HepG2 (cell line): ENCODE results near the gene MTA3. TPM values are rescaled to one million over a fixed set of nuclear protein-coding genes. Genes with fewer than 3 reads are reported as not detected.

Experiments
- ATAC-seq: fragments of 200-7000 bp; cut with Tn5 transposase; 3 replicates; pipeline ENCODE4 v1.9.1; 2020; ENCODE audit warnings: mild to moderate bottlenecking, moderate library complexity
- BruUV-seq: library from RNA; stranded (reverse); fragments of 400-500 nt; replicated peaks from 2 replicates; lab custom pipeline; 2021; lab: Mats Ljungman, UMichigan
- CTCF ChIA-PET: fragments of 300-600 bp; formaldehyde crosslinking; extraction: SDS; loops from one replicate; lab custom pipeline; 2021; ENCODE audit warnings: low total read pairs, inconsistent platforms, low intra/inter-chr PET ratio; lab: Yijun Ruan, JAX
- POLR2A ChIA-PET: fragments of 350-600 bp; sonication (Branson Sonifier 250); formaldehyde crosslinking; loops from one replicate; lab custom pipeline; 2020; ENCODE audit warnings: antibody characterized with exemption, inconsistent platforms; lab: Yijun Ruan, JAX
- DNase-seq: peaks from one replicate; pipeline ENCODE4 v3.0.0-alpha.2; 2015; ENCODE audit warnings: low spot score
- FAIRE-seq: peaks from 3 replicates; lab custom pipeline; 2011; peaks lifted over from hg19 to GRCh38; lab: Jason Lieb, UNC
- H2AFZ ChIP-seq: one replicate; pipeline ENCODE4 v1.6.1; 2011; ENCODE audit warnings: low read length, inconsistent platforms
- H3K27ac ChIP-seq: fragments of 300-600 bp; 3 replicates; pipeline ENCODE4 v1.8.0; 2011; ENCODE audit warnings: mixed run types, mild to moderate bottlenecking, mixed read lengths, low read length, inconsistent platforms; ENCODE audit not compliant: insufficient read depth; ENCODE audit errors: extremely low read length
- H3K27me3 ChIP-seq, 2 experiments: fragments of 200-600 bp in 1 of 2; 2 replicates in 1 of 2; 3 replicates in 1 of 2; pipeline versions ENCODE4 v1.6.0 to v1.8.0; 2011; ENCODE audit warnings: low read length in 2 of 2, mild to moderate bottlenecking in 2 of 2, moderate library complexity in 2 of 2, inconsistent platforms in 1 of 2; ENCODE audit not compliant: insufficient read depth in 2 of 2, control insufficient read depth in 1 of 2
- H3K36me3 ChIP-seq, 2 experiments: fragments of 200-600 bp in 1 of 2; replicated peaks in 1 of 2; 2 replicates in 1 of 2; 3 replicates in 1 of 2; pipeline versions ENCODE4 v1.5.1 to v1.8.0; 2011; ENCODE audit warnings: low read length in 2 of 2, inconsistent platforms in 1 of 2; ENCODE audit not compliant: insufficient read depth in 2 of 2, control insufficient read depth in 1 of 2
- H3K4me1 ChIP-seq: 2 replicates; pipeline ENCODE4 v1.5.1; 2012; ENCODE audit warnings: low read length, inconsistent platforms; ENCODE audit not compliant: insufficient read depth
- H3K4me2 ChIP-seq: 2 replicates; pipeline ENCODE4 v1.6.0; 2011; ENCODE audit warnings: low read depth, low read length, inconsistent platforms
- H3K4me3 ChIP-seq, 3 experiments: fragments of 200-600 bp in 1 of 3; sonication (generic), shearing (Covaris generic) in 1 of 3; replicated peaks in 1 of 3; 2 replicates each; pipeline ENCODE4 v1.5.1; 2011 to 2016; ENCODE audit warnings: low read length in 3 of 3, inconsistent platforms in 2 of 3, low read depth in 2 of 3, mild to moderate bottlenecking in 2 of 3, control low read depth in 1 of 3, mixed read lengths in 1 of 3; ENCODE audit not compliant: insufficient read depth in 1 of 3
- H3K79me2 ChIP-seq: one replicate; pipeline ENCODE4 v1.6.1; 2011; ENCODE audit warnings: low read length, inconsistent platforms; ENCODE audit not compliant: insufficient read depth
- H3K9ac ChIP-seq: 2 replicates; pipeline ENCODE4 v1.6.0; 2011; ENCODE audit warnings: mild to moderate bottlenecking, low read depth, low read length, inconsistent platforms; ENCODE audit not compliant: insufficient read depth
- H3K9me3 ChIP-seq: 2 replicates; pipeline ENCODE4 v1.5.1; 2012; ENCODE audit warnings: mild to moderate bottlenecking, low read length
- H4K20me1 ChIP-seq: 2 replicates; pipeline ENCODE4 v1.6.0; 2011; ENCODE audit warnings: inconsistent platforms, mild to moderate bottlenecking, low read length, moderate library complexity; ENCODE audit not compliant: insufficient read depth
- MED13 ChIP-seq: sonication (generic); formaldehyde crosslinking; IDR thresholded peaks from 2 replicates; pipeline ENCODE4 v1.5.0; 2020; ENCODE audit warnings: missing genetic modification reagents
- PRMT3 ChIP-seq: sonication (generic); formaldehyde crosslinking; IDR thresholded peaks from 2 replicates; pipeline ENCODE4 v1.8.1; 2022; ENCODE audit warnings: low read depth, mild to moderate bottlenecking, moderate library complexity, missing genetic modification reagents, borderline replicate concordance
- SYNCRIP ChIP-seq: fragments of 200-400 bp; formaldehyde crosslinking; IDR thresholded peaks from 2 replicates; pipeline ENCODE4 v1.6.1; 2018; ENCODE audit warnings: mild to moderate bottlenecking, low read depth, low read length; ENCODE audit not compliant: insufficient read depth
- TBX3 ChIP-seq: fragments of 450-650 bp; IDR thresholded peaks from 2 replicates; pipeline ENCODE4 v1.6.1; 2017; ENCODE audit warnings: antibody characterized with exemption, mild to moderate bottlenecking, inconsistent platforms, borderline replicate concordance
- ZBTB7B ChIP-seq: sonication (generic); formaldehyde crosslinking; IDR thresholded peaks from 2 replicates; pipeline ENCODE4 v1.4.0; 2020; ENCODE audit warnings: missing genetic modification reagents
- ZFP90 ChIP-seq: sonication (generic); formaldehyde crosslinking; IDR thresholded peaks from 2 replicates; pipeline ENCODE4 v1.8.0; 2022; ENCODE audit warnings: missing genetic modification reagents, mild to moderate bottlenecking, inconsistent platforms, borderline replicate concordance
- ZNF468 ChIP-seq: sonication (generic); formaldehyde crosslinking; IDR thresholded peaks from 2 replicates; pipeline ENCODE4 v1.8.0; 2022; ENCODE audit warnings: mild to moderate bottlenecking, moderate library complexity, missing genetic modification reagents
- in situ Hi-C: cut with HindIII; loops from 2 replicates; pipeline ENCODE4 v1.10.0; 2017; ENCODE audit warnings: low pct_unique_long_range_greater_than_20kb; ENCODE audit not compliant: extremely low pct_ligation_motif_present
- intact Hi-C: fragments of 100-400 bp; cut with micrococcal nuclease; formaldehyde crosslinking; loops from one replicate; pipeline ENCODE4 v1.10.0; 2022; ENCODE audit not compliant: unreplicated experiment
- polyA plus RNA-seq, 8 experiments: library from polyadenylated mRNA; depleted of rRNA in 3 of 8; stranded (reverse) in 7 of 8; unstranded in 1 of 8; fragments of >200 nt; fragmentation: Illumina TruSeq in 4 of 8; extraction: Trizol in 4 of 8; gene quantifications; 2 replicates each; pipeline versions ENCODE4 v1.2.1 to v1.2.3, GENCODE V29; 2011 to 2016; ENCODE audit warnings: low read depth in 4 of 8, missing spikeins in 1 of 8, mixed read lengths in 1 of 8; ENCODE audit not compliant: insufficient read depth in 1 of 8
- total RNA-seq, 5 experiments: library from RNA; depleted of rRNA; stranded (reverse); fragments of >200 nt; fragmentation: Illumina TruSeq; extraction: Trizol; gene quantifications; 2 replicates each; pipeline ENCODE4 v1.2.3, GENCODE V29; 2016; ENCODE audit warnings: low read depth in 1 of 5
- TF ChIP-seq, protein P1 (sequence below): sonication (generic); formaldehyde crosslinking; IDR thresholded peaks from 2 replicates; pipeline ENCODE4 v1.4.0; 2020; ENCODE audit warnings: missing genetic modification reagents
- TF ChIP-seq, protein P2 (sequence below): sonication (generic); formaldehyde crosslinking; IDR thresholded peaks from 2 replicates; pipeline ENCODE4 v1.4.0; 2020; ENCODE audit warnings: missing genetic modification reagents

MTA3 gene
- total and polyA plus RNA-seq, 2 of the 13 experiments (the other 11 are each of a cell fraction or from before 2014, with no cell fraction given): 48.8 to 77.8 TPM

DNA sequence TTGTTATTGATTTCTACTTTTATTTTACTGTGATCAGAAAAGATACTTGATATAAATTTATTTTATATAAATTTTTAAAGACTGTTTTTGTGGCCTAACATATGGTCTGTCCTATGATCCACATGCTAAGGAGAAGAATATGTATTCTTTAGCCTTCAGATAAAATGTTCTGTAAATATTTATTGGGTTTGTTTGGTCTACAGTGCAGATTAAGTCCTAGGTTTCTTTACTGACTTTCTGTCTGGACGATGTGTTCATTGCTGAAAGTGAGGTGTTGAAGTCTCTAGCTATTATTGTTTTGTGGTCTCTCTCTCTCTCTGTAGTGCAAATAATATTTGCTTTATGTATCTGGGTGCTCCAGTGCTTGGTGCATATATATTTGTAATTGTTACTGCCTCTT, 165.4 kb downstream of the MTA3 start (continued):
- TF ChIP-seq, protein P1, sequence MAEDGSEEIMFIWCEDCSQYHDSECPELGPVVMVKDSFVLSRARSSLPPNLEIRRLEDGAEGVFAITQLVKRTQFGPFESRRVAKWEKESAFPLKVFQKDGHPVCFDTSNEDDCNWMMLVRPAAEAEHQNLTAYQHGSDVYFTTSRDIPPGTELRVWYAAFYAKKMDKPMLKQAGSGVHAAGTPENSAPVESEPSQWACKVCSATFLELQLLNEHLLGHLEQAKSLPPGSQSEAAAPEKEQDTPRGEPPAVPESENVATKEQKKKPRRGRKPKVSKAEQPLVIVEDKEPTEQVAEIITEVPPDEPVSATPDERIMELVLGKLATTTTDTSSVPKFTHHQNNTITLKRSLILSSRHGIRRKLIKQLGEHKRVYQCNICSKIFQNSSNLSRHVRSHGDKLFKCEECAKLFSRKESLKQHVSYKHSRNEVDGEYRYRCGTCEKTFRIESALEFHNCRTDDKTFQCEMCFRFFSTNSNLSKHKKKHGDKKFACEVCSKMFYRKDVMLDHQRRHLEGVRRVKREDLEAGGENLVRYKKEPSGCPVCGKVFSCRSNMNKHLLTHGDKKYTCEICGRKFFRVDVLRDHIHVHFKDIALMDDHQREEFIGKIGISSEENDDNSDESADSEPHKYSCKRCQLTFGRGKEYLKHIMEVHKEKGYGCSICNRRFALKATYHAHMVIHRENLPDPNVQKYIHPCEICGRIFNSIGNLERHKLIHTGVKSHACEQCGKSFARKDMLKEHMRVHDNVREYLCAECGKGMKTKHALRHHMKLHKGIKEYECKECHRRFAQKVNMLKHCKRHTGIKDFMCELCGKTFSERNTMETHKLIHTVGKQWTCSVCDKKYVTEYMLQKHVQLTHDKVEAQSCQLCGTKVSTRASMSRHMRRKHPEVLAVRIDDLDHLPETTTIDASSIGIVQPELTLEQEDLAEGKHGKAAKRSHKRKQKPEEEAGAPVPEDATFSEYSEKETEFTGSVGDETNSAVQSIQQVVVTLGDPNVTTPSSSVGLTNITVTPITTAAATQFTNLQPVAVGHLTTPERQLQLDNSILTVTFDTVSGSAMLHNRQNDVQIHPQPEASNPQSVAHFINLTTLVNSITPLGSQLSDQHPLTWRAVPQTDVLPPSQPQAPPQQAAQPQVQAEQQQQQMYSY (CRISPR knock-in tag): no peak
- TF ChIP-seq SYNCRIP (no peak), PRMT3 (CRISPR knock-in tag) (no peak), ZNF468 (CRISPR knock-in tag) (no peak), TBX3 (no peak), ZBTB7B (no peak)
- TF ChIP-seq, all 625 proteins: peak for 0

DNA sequence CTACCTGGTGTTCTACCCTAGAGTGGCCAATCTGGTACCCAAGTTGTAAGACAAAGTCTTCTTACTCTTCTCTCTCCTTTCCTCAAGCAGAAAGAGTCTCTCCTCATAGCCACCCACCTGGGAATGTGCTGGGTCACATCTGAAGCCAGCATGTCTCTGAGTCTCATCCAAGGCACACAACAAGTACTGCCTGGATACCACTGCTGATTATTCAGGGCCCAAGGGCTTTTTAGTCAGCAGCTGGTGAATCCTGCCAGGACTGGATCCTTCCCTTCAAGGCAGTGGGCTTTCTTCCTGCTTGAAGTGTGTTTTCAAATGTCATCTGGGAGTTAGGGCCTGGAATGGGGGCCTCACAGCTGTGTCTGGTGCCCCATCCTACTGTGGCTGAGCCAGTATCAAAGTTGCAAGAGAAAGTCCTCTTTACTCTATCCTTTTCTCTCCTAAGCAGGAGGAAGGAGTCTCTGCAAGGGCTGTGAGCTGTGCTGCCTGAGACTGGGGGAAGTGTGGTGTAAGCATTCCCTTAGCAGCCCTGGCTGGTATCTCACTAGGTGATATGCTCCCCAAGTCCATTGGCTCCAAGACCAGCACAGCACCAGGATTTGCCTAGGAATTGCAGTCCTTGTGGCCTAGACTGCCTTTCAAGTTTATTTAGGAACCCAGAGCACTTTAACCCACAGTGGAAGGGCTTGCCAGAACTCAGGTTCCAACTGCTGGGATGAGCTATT, 168.3 kb downstream of the MTA3 start:
- ChIA-PET CTCF (no interaction called here), POLR2A (no interaction called here)
- ATAC-seq (no peak; the same call in 2 of the 3 replicates), FAIRE-seq (no peak), DNase-seq (no peak)
- no peak overlapping the region for H2AFZ ChIP-seq
- H3K27ac ChIP-seq: no peak overlapping the region
- BruUV-seq: no TSS peak
- peaks cover 10% of the 10 kb centered on the region for H3K4me1 ChIP-seq
- no peak overlapping the region for H3K4me2 ChIP-seq
- H3K9ac ChIP-seq: no peak overlapping the region
- H3K27me3 ChIP-seq: no peaks in the 10 kb centered on the region
- in situ Hi-C loops (no loop called here), intact Hi-C loops (no loop called here)
- no peak for TF ChIP-seq MED13
- TF ChIP-seq ZFP90: no peak
- TF ChIP-seq, protein P2, sequence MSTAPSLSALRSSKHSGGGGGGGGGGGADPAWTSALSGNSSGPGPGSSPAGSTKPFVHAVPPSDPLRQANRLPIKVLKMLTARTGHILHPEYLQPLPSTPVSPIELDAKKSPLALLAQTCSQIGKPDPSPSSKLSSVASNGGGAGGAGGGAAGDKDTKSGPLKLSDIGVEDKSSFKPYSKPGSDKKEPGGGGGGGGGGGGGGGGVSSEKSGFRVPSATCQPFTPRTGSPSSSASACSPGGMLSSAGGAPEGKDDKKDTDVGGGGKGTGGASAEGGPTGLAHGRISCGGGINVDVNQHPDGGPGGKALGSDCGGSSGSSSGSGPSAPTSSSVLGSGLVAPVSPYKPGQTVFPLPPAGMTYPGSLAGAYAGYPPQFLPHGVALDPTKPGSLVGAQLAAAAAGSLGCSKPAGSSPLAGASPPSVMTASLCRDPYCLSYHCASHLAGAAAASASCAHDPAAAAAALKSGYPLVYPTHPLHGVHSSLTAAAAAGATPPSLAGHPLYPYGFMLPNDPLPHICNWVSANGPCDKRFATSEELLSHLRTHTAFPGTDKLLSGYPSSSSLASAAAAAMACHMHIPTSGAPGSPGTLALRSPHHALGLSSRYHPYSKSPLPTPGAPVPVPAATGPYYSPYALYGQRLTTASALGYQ (CRISPR knock-in tag): no peak
- no peaks in the 10 kb centered on the region for H3K79me2 ChIP-seq
- no peaks in the 10 kb centered on the region for H3K36me3 ChIP-seq
- H4K20me1 ChIP-seq: no peaks in the 10 kb centered on the region
- H3K4me3 ChIP-seq: no peak overlapping the region
- H3K9me3 ChIP-seq: no peaks in the 10 kb centered on the region
